ENCODE results near the gene KIR2DL3. TPM values are rescaled to one million over a fixed set of nuclear protein-coding genes. Genes with fewer than 3 reads are reported as not detected.

KIR2DL3 gene
- total RNA-seq, 1 donor from 2014 or later, result not detected

DNA sequence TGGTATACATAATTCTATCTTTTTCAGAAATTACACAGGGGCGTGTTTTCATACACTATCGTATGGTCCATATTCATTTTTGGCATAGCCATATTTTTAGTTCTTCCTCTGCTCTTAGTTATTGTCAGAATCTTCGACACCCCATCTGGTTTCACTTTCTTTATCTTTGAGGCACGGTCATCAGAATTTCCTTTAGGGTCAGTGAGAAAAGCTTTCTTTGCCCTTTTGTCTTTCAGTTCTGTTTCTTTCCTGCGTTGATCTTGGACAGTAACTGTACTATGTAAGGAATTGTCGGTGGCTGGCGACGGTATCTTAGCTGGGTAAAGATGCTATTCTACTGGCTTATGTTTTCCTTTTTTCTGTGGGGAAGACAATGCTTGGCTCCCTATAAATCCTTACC is 54.5 kb downstream of the KIR2DL3 start:
- DNase-seq (ENCODE audit: low spot score), result no peak

DNA sequence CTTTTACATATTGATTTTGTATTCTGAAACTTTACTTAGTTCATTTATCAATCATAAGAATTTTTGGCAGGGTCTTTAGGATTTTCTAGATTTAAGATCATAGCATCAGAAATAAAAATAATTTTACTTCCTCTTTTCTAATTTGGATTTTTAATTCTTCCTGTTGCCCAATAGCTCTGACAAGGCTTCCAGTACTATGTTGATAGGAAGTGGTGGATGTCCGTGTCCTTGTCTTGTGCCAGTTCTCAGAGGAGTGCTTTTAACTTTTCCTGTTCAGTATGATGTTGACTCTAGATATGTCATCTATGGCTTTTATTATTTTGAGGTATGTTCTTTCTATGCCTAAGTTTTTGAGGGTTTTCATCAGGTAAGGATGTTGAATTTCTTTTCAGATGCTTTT is 57.4 kb downstream of the KIR2DL3 start:
- no peak for DNase-seq (ENCODE audit: low spot score)

Other genes starting within 250 kb of the KIR2DL3 start
- gene LAIR2, start 235.7 kb upstream of the KIR2DL3 start, total RNA-seq, result not detected
- gene LILRA2, start 164.7 kb upstream of the KIR2DL3 start, total RNA-seq, result 5.8 TPM
- gene LILRA1, start 144.9 kb upstream of the KIR2DL3 start, total RNA-seq, result 1.9 TPM
- gene LILRB1, start 108.0 kb upstream of the KIR2DL3 start, total RNA-seq, result 11.4 TPM
- gene LILRB4, start 75.5 kb upstream of the KIR2DL3 start, total RNA-seq, result 16.4 TPM
- not detected for gene KIR3DL3, start 14.1 kb upstream of the KIR2DL3 start, total RNA-seq
- gene KIR2DL1, start 31.3 kb downstream of the KIR2DL3 start, total RNA-seq, result not detected
- gene KIR2DL4, start 65.1 kb downstream of the KIR2DL3 start, total RNA-seq, result not detected
- gene KIR3DL1, start 78.0 kb downstream of the KIR2DL3 start, total RNA-seq, result not detected
- gene KIR2DS4, start 94.2 kb downstream of the KIR2DL3 start, total RNA-seq, result not detected
- gene KIR3DL2, start 111.9 kb downstream of the KIR2DL3 start, total RNA-seq, result not detected
- gene FCAR, start 135.7 kb downstream of the KIR2DL3 start, total RNA-seq, result not detected
- 0.32 TPM for gene NCR1, start 167.6 kb downstream of the KIR2DL3 start, total RNA-seq
- gene NLRP7, start 209.0 kb downstream of the KIR2DL3 start, total RNA-seq, result not detected
- 14.8 TPM for gene NLRP2, start 227.9 kb downstream of the KIR2DL3 start, total RNA-seq

Measured in mucosa of gallbladder (tissue), 1 donor.